Motor neuron (in vitro differentiated cells): ENCODE measurements around the gene CALML6. TPM values are rescaled to one million over a fixed set of nuclear protein-coding genes. Genes with fewer than 3 reads are reported as not detected.

ENCODE experiments used
- ATAC-seq, 8 experiments: fragments of 200-7000 bp; cut with Tn5 transposase; replicated peaks in 6 of 8; 2 replicates each; pipeline ENCODE4 v1.8.0; 2021; ENCODE audit warnings: mild to moderate bottlenecking in 8 of 8, moderate library complexity in 8 of 8
- H3K27ac ChIP-seq, 2 donors: fragments of 250-450 bp; sonication (Bioruptor Pico); 2 replicates each; pipeline ENCODE4 v1.9.0; 2021; ENCODE audit warnings: antibody characterized with exemption in 2 of 2, mild to moderate bottlenecking in 2 of 2, moderate library complexity in 1 of 2
- H3K4me1 ChIP-seq, 2 donors: fragments of 250-450 bp; sonication (Bioruptor Pico); replicated peaks in 1 of 2; 2 replicates each; pipeline ENCODE4 v1.6.1; 2021; ENCODE audit warnings: antibody characterized with exemption in 2 of 2, mild to moderate bottlenecking in 2 of 2, moderate library complexity in 1 of 2
- H3K4me3 ChIP-seq, 5 donors: fragments of 250-450 bp; sonication (Bioruptor Pico); 2 replicates each; pipeline ENCODE4 v1.9.0; 2021; ENCODE audit warnings: antibody characterized with exemption in 5 of 5, mild to moderate bottlenecking in 5 of 5, moderate library complexity in 4 of 5
- WGBS, 10 experiments: fragments of 450-650 bp; shearing (Covaris generic); methylation state at CpG; one replicate each; pipeline ENCODE4 v1.0.0; 2022; 5-methylcytosine and 5-hydroxymethylcytosine counted together
- in situ Hi-C, 9 experiments: fragments of 400-800 bp; cut with MboI; loops; one replicate each; pipeline ENCODE4 v1.15.0; 2021; ENCODE audit warnings: low sequenced_read_pairs in 9 of 9, low pct_unique_long_range_greater_than_20kb in 2 of 9; ENCODE audit not compliant: unreplicated experiment in 9 of 9
- total RNA-seq, 8 experiments: library from RNA; unstranded; fragments of 300-600 nt; gene quantifications; 2 replicates each; pipeline versions ENCODE4 v1.2.3 to v1.2.4, GENCODE V29; 2022

The CALML6 gene
- total RNA-seq, 8 experiments from 2014 or later: 0.22 to 1.9 (median 0.70) TPM

DNA sequence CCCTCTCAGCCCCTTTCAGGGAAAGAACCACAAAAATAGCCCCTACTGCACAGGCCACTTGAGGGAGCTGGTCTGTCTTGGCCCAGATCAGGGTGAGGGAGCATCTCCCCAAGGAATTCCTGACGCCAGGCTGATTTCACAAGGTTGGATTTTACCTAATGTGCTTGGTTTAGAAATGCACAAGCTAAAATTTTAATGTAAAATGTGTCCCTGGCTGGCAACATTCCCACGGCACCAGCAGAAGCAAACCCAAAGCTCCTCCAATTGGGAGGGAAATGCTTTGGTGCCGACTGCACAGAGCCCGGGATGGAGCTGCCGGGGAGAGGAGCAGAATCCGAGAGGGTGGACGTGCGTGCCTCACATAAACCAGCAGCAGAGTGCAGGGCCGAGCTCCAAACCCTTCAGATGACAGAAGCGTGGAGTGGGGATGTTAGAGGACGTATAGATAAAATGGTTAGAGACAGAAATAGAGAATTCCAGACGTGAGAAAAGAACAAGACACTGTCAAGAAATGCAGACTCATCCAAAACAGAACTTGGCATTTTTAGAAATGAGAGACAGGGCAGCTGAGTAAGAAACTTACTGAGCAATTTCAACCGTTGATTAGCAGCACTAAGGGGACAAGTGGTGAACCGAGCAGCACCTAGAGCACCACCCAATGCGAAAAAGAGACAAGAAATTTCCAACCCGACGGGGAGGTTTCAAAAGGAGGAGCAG, 45.6 kb downstream of the CALML6 start:
- ATAC-seq: peak in 1 of 8 experiments; percentile 17

DNA sequence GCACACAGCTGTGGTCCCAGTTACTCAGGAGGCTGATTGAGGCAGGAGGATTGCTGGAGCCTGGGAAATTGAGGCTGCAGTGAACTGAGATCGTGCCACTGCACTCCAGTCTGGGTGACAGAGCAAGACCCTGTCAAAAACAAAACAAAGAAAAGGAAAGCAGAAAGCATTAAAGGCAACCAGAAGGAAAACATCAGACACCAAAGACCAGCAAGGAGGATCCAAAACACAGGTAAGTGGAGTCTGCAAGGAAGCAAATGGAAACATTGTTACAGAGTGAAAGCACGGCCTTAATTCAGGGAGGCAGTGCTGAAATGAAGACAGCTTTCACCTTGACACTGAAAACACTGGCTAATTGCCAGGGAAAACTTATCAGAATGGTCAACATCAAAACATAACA, 47.7 kb downstream of the CALML6 start:
- Histone ChIP-seq H3K4me3 (no peak overlapping the region), H3K4me1 (peaks cover 0 to 14% of the 10 kb centered on the region in 2 donors), H3K27ac (no peak overlapping the region)
- in situ Hi-C loops: loop anchor here in 1 of 9 experiments (10.0 kb wide), 1 partner anchor 82 kb away; no protein-coding TSS in a partner anchor
- ATAC-seq: no peak
- WGBS, 10 experiments: 13 to 93% (median 74%) methylated on average over 1 to 2 of the region's 2 CpGs; no CpG with 5 or more reads in 4 of the 10 experiments

More for the DNA sequence above, 45.6 kb downstream of the CALML6 start:
- H3K27ac ChIP-seq: no peak overlapping the region
- peaks cover 0 to 14% of the 10 kb centered on the region in 2 donors for H3K4me1 ChIP-seq
- 0 to 80% (median 71%) methylated on average over 1 to 16 of the region's 17 CpGs for WGBS, 10 experiments
- in situ Hi-C loops: loop anchor here in 1 of 9 experiments (10.0 kb wide), 1 partner anchor 84 kb away; no protein-coding TSS in a partner anchor
- no peak overlapping the region for H3K4me3 ChIP-seq

DNA sequence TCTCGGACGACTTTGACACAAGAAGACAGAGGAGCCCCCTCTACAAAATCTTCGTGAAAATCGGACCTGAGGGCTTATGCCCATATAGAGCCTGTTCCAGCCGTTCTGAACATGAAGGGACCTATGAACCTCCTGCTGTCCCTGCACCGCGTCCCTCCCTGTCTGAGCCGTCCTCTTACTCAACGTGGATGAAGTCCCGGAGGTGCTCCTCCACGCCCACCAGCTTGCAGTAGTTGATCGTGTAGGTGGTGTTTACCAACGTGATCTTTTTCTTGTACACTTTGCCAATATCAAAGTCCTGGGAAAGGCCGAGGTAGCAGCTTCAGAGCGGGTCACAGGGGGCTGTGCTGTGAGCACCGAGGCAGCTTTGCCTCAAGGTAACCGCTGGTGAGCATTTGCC, 48.5 kb downstream of the CALML6 start:
- Histone ChIP-seq H3K4me1 (peaks cover 0 to 14% of the 10 kb centered on the region in 2 donors), H3K4me3 (no peak overlapping the region), H3K27ac (no peak overlapping the region)
- no peak for ATAC-seq
- in situ Hi-C loops: loop anchor here in 1 of 9 experiments (10.0 kb wide), 1 partner anchor 81 kb away; no protein-coding TSS in a partner anchor
- 37 to 90% (median 77%) methylated on average over 3 to 15 of the region's 17 CpGs; no CpG with 5 or more reads in 1 of the 10 experiments for WGBS, 10 experiments

- ATAC-seq: no peak
- Histone ChIP-seq H3K4me1 (peaks cover 0 to 12% of the 10 kb centered on the region in 2 donors), H3K4me3 (no peak overlapping the region), H3K27ac (no peak overlapping the region)
- WGBS, 10 experiments: 60 to 93% (median 77%) methylated on average over 2 to 9 of the region's 25 CpGs; no CpG with 5 or more reads in 3 of the 10 experiments
- in situ Hi-C loops: loop anchor here in 1 of 9 experiments (10.0 kb wide), 1 partner anchor 80 kb away; no protein-coding TSS in a partner anchor
Observed at GRCh38 chr1:1964811-1965210, 49.8 kb downstream of the CALML6 start.

GRCh38 chr1:1965546-1965945, 50.5 kb downstream of the CALML6 start:
- Histone ChIP-seq H3K27ac (no peak overlapping the region), H3K4me1 (peaks cover 0 to 5% of the 10 kb centered on the region in 2 donors), H3K4me3 (no peak overlapping the region)
- peak in 2 of 8 experiments; percentile 2 to 4 for ATAC-seq
- in situ Hi-C loops: loop anchor here in 1 of 9 experiments (10.0 kb wide), 1 partner anchor 79 kb away; no protein-coding TSS in a partner anchor
- WGBS, 10 experiments: 27 to 86% (median 76%) methylated on average over 2 to 7 of the region's 10 CpGs; no CpG with 5 or more reads in 4 of the 10 experiments

DNA sequence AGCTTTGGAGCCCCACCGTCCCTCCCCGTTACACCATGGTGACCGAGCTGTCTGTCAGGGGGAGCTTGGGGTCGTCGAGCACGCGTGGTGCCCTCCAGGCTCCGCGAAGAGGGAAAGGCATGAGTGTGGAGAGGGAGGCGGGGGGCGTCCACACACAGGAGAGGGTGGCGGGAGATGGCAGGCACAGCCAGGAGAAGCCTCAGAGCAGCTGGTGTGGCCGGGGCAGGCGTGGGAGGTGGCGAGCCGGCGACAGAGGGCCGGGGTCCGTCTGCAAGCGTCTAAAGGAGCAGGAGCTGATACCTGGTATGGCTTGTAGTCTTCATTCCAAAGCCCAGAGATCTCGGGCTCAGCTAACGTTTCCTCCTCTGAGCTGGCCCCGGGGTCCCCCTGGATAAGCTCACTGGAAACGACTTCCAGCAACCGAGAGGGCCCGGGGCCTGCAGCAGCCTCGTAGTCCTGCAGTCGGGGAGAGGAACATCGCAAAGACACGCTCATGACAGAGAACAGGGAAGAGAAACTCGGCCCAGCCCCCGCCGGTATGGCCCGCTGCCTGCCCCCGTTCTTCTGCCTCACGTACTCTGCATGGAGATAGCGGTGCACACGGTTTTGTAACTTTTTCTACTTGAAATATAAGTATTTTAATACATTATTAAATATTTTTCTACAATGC, 51.1 kb downstream of the CALML6 start:
- Histone ChIP-seq H3K4me3 (no peak overlapping the region), H3K4me1 (no peaks in the 10 kb centered on the region), H3K27ac (no peak overlapping the region)
- in situ Hi-C loops: loop anchor here in 1 of 9 experiments (10.0 kb wide), 1 partner anchor 79 kb away; no protein-coding TSS in a partner anchor
- 17 to 86% (median 70%) methylated on average over 2 to 21 of the region's 38 CpGs; no CpG with 5 or more reads in 2 of the 10 experiments for WGBS, 10 experiments
- ATAC-seq: peak in 5 of 8 experiments; percentile 27 to 64 (median 34)

Other genes with a start within 250 kb of the CALML6 start
- gene SLC35E2B, start 222.5 kb upstream of the CALML6 start, total RNA-seq: 10 to 100 TPM; 35.5 to 98.7 (median 58.9) TPM
- gene CDK11A, start 190.9 kb upstream of the CALML6 start, total RNA-seq: 10 to 100 TPM; 17.8 to 44.6 (median 25.1) TPM
- gene NADK, start 136.8 kb upstream of the CALML6 start, total RNA-seq: 100 to 1,000 TPM in 1 of 8 experiments, 10 to 100 TPM in 7; 28.6 to 103 (median 41.1) TPM
- 100 to 1,000 TPM in 7 of 8 experiments, 10 to 100 TPM in 1; 70.0 to 394 (median 196) TPM for gene GNB1, start 24.2 kb upstream of the CALML6 start, total RNA-seq
- 1 to 10 TPM in 7 of 8 experiments, under 1 TPM in 1; 0.71 to 7.1 (median 2.7) TPM for gene TMEM52, start 4.0 kb downstream of the CALML6 start, total RNA-seq
- gene CFAP74, start 88.5 kb downstream of the CALML6 start, total RNA-seq: 1 to 10 TPM in 2 of 8 experiments, under 1 TPM in 5, not detected in 1; 0.22 to 3.7 (median 0.46) TPM
- 1 to 10 TPM in 2 of 8 experiments, under 1 TPM in 5, not detected in 1; 0.16 to 2.7 (median 0.46) TPM for gene GABRD, start 104.1 kb downstream of the CALML6 start, total RNA-seq
- gene PRKCZ, start 135.2 kb downstream of the CALML6 start, total RNA-seq: 10 to 100 TPM in 5 of 8 experiments, 1 to 10 TPM in 3; 1.1 to 39.0 (median 23.6) TPM